Measurements from ENCODE around the gene ENTPD7.

ENTPD7 gene, protein sequence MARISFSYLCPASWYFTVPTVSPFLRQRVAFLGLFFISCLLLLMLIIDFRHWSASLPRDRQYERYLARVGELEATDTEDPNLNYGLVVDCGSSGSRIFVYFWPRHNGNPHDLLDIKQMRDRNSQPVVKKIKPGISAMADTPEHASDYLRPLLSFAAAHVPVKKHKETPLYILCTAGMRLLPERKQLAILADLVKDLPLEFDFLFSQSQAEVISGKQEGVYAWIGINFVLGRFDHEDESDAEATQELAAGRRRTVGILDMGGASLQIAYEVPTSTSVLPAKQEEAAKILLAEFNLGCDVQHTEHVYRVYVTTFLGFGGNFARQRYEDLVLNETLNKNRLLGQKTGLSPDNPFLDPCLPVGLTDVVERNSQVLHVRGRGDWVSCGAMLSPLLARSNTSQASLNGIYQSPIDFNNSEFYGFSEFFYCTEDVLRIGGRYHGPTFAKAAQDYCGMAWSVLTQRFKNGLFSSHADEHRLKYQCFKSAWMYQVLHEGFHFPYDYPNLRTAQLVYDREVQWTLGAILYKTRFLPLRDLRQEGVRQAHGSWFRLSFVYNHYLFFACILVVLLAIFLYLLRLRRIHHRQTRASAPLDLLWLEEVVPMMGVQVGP

DNA sequence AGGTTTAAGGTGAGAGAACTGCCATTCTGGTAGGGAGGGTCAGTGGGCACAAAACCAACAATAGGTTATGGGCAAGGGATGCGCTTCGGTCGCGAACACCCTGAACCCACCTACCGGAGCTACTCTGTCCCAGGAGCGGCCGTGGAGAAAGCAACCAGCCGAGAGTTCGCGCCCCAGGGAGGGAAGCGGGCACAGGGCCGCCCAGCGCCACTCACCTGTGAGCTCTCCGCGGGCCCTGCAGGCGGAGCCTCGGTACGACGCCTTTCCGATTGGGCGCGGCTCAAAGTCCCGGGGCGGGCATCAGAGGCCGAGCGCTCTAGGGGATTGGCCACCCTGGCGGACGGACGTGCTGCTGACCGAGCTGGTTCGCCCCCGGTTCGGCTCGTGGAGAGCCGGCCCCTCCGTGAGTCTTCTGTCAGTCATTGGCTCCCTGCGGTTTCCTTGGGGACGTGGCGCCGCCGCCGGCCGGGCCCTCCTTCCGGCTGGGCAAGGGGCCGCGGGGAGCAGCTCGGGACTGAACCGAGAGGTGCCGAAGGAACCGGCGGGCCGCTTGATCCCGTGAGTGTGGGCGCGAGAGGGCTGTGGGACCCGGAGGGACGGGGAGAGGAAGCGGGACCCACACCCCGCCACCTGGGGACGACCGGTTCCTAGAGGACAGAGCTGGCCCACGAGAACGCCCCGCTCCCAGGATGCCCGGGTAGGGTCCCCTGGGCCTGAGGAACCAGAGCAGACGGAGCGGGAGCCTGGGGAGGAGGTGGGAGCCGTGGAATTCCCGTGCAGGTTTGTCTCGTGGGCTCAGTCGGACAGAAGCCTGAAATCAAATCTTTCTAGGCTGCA lies at the start of gene ENTPD7:
Gene ENTPD7 (plus strand): TSS at position 479 of the 837 bp plus-strand sequence. CDS start 448 bp downstream, outside the sequence.
- TF ChIP-seq, protein P1, sequence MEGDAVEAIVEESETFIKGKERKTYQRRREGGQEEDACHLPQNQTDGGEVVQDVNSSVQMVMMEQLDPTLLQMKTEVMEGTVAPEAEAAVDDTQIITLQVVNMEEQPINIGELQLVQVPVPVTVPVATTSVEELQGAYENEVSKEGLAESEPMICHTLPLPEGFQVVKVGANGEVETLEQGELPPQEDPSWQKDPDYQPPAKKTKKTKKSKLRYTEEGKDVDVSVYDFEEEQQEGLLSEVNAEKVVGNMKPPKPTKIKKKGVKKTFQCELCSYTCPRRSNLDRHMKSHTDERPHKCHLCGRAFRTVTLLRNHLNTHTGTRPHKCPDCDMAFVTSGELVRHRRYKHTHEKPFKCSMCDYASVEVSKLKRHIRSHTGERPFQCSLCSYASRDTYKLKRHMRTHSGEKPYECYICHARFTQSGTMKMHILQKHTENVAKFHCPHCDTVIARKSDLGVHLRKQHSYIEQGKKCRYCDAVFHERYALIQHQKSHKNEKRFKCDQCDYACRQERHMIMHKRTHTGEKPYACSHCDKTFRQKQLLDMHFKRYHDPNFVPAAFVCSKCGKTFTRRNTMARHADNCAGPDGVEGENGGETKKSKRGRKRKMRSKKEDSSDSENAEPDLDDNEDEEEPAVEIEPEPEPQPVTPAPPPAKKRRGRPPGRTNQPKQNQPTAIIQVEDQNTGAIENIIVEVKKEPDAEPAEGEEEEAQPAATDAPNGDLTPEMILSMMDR (IDR thresholded peaks at IDR 0.05; ENCODE audit: insufficient read depth, missing control alignments): no peak
- DNase-seq (ENCODE audit: insufficient read length, low spot score) (peak; percentile 95), FAIRE-seq (no peak)

DNA sequence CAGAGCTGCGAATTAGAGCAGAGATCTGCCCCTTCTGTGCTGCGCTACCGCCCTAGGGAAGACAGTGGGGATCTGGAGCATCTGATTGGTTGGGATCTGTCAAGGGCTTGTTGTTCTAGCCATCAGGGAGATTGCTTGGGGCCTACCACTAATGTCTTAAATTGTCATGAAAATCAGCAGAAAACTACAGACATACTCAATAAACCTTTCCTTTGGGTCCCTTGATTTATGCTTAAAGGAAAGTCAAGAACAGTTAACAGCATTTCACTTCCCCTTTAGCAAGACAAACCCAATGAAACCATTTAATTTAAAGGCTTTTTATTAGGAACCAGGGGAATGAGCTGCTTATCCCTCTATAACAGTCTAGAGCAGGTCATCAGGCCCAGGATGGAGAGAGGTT lies 49.1 kb upstream of the ENTPD7 start:
- TF ChIP-seq, protein P1 (IDR thresholded peaks at IDR 0.05; ENCODE audit: insufficient read depth, missing control alignments): no peak
- FAIRE-seq (no peak), DNase-seq (ENCODE audit: insufficient read length, low spot score) (no peak)

DNA sequence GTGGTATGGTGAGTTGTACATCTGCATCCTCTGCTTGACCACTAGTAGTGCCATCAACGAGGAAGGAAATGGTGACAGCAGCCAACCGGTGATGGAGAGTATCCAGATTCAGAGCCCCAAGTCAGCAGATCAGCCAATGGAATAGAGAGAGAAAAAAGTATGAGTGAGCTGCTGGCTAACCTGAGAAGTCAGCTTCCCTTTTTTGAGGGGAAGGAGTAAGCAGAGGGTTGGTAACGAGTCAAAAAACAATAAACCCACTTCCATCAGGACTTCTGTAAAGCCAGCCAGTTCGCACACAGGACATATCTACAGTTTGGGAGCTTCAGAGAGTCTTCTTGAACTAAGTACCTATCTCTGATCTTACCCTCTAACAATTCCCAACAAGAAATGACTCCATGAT lies 48.0 kb upstream of the ENTPD7 start:
- TF ChIP-seq, protein P1 (IDR thresholded peaks at IDR 0.05; ENCODE audit: insufficient read depth, missing control alignments): no peak
- DNase-seq (ENCODE audit: insufficient read length, low spot score): no peak
- no peak for FAIRE-seq

DNA sequence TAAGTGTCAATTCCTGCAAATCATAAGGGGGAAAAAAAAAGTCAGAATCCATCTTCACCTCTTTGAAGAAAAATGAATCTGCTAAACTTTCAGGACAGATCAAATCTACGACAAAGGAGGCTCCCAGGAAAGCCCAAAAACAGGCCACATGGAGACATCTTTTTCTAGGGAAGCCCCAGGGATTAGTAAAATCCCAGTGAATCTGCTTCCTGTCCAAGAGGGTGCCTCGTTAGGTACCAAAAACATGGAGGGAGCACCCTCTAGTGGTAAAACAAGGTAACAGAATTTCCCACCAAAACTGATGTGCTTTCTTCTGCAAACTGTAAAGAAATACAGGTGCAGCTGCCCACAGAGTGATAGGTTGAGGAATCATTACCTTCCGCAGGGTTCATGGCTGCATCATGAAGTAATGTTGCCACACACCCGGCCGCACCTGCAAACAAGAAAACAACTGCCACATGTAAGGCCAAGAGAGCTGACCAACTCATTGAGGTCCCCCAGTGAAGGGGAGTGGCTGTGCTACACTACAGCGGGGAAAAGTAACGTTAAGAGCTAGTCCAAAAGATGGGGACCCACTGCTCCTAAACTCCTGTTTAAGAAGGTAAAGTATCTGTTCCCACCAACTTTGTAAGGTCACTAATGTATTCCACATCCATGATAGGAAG lies 47.0 kb upstream of the ENTPD7 start:
- TF ChIP-seq, protein P1 (IDR thresholded peaks at IDR 0.05; ENCODE audit: insufficient read depth, missing control alignments): peak; percentile 90
- peak; percentile 71 for DNase-seq (ENCODE audit: insufficient read length, low spot score)
- peak; percentile 81 for FAIRE-seq

DNA sequence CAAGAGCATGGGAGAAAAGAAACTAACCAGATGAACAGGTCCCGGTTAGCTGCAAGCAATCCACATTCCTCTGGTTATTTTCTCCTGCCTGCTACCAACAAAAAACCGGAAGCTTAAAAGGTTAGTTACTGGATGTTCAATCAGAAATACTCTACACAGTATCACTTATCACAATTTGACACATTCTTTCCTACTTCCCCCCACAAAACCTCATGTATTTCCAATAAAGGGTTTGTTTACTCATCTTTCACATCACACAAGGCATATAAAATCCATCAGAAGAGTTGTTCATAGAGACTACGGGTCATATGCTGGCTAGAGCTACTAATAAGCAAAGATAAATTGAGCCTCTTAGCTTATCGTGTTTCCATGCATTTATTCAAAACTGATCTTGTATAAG lies 43.9 kb upstream of the ENTPD7 start:
- FAIRE-seq (no peak), DNase-seq (ENCODE audit: insufficient read length, low spot score) (no peak)
- TF ChIP-seq, protein P1 (IDR thresholded peaks at IDR 0.05; ENCODE audit: insufficient read depth, missing control alignments): no peak

DNA sequence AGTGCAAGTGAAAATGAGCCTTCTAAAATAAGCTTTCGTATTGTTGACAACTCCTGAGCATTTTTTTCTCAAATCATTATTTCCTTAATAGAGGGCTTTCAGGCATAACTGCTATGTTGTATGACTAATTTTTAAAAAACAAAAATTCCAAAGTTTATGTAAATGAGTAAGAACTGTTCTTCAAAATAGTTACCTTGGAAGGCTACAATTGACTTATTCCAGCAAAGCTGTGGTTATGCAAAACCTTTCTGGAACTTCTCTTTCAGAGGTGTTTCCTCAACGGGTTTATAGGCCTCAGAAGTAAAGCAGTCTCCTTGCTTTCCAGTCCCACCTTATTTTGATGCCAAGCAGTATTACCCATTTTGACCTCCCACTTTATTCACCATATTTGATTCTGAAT lies 41.6 kb upstream of the ENTPD7 start:
- no peak for FAIRE-seq
- TF ChIP-seq, protein P1 (IDR thresholded peaks at IDR 0.05; ENCODE audit: insufficient read depth, missing control alignments): no peak
- DNase-seq (ENCODE audit: insufficient read length, low spot score): no peak
